ENCODE measurements around the gene SAMD14.

SAMD14 gene

DNA sequence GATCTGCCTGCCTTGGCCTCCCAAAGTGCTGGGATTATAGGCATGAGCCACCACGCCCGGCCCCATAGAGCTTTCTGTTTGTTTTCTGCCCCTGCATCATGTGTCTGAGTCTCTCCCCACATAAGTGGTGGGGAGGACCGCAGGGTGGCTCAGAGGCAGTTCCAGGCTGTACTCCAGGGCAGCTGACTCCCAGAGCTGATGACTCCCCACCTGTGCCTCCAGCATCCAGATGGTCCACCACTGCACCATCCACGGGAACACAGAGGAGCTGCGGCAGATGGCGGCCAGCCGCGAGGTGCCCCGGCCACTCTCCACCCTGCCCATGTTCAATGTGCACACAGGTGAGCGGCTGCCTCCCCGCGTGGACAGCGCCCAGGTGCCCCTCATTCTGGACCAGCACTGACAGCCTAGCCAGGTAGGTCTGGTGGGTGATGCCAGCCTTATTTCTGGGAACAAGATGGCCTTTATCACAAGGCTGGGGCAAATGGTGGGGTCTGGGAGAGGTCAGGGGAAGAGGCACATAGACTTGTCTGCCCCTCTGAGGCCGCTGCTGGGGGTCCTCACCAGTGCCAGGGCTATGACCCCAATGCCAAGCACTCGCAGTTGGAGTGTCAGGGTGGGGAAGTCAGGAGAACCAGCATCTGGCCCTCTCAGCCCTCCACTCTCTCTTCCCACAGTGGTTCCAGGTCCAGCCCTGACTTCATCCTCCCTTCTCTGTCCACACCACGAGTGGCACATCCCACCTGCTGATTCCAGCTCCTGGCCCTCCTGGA is 45.3 kb upstream of the SAMD14 start:
- Mint-ChIP-seq H3K27me3 (ENCODE audit: low read depth, poor library complexity) (peaks cover 15% of the 10 kb centered on the region), H3K9me3 (no peaks in the 10 kb centered on the region), H3K36me3 (ENCODE audit: low read depth) (no peaks in the 10 kb centered on the region), H3K4me1 (peaks cover 52% of the 10 kb centered on the region), H3K4me3 (no peak overlapping the region), H3K27ac (no peak overlapping the region)
- no peak for DNase-seq
- TF ChIP-seq, protein P1, sequence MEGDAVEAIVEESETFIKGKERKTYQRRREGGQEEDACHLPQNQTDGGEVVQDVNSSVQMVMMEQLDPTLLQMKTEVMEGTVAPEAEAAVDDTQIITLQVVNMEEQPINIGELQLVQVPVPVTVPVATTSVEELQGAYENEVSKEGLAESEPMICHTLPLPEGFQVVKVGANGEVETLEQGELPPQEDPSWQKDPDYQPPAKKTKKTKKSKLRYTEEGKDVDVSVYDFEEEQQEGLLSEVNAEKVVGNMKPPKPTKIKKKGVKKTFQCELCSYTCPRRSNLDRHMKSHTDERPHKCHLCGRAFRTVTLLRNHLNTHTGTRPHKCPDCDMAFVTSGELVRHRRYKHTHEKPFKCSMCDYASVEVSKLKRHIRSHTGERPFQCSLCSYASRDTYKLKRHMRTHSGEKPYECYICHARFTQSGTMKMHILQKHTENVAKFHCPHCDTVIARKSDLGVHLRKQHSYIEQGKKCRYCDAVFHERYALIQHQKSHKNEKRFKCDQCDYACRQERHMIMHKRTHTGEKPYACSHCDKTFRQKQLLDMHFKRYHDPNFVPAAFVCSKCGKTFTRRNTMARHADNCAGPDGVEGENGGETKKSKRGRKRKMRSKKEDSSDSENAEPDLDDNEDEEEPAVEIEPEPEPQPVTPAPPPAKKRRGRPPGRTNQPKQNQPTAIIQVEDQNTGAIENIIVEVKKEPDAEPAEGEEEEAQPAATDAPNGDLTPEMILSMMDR (IDR thresholded peaks at IDR 0.05), result no peak

DNA sequence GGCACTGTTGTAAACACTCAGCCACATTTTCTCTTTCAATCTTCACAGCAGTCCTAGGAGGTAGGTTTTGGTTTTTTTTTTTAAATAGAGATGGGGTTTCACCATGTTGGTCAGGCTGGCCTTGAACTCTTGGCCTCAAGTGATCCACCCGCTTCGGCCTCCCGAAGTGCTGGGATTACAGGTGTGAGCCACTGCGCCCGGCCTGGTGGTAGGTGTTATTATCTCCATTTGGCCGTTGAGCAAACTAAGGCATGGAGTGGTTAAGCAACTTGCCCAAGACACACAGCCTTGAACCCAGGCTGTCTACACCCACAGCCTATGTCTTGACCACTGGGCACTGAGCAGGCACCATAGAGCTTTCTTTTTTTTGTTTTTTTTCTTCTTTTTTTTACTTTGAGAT is 44.5 kb upstream of the SAMD14 start:
- Mint-ChIP-seq H3K9me3 (no peaks in the 10 kb centered on the region), H3K4me3 (no peak overlapping the region), H3K4me1 (peaks cover 46% of the 10 kb centered on the region), H3K36me3 (ENCODE audit: low read depth) (no peaks in the 10 kb centered on the region), H3K27ac (no peak overlapping the region), H3K27me3 (ENCODE audit: low read depth, poor library complexity) (peaks cover 15% of the 10 kb centered on the region)
- DNase-seq, result no peak
- TF ChIP-seq, protein P1 (IDR thresholded peaks at IDR 0.05), result no peak

DNA sequence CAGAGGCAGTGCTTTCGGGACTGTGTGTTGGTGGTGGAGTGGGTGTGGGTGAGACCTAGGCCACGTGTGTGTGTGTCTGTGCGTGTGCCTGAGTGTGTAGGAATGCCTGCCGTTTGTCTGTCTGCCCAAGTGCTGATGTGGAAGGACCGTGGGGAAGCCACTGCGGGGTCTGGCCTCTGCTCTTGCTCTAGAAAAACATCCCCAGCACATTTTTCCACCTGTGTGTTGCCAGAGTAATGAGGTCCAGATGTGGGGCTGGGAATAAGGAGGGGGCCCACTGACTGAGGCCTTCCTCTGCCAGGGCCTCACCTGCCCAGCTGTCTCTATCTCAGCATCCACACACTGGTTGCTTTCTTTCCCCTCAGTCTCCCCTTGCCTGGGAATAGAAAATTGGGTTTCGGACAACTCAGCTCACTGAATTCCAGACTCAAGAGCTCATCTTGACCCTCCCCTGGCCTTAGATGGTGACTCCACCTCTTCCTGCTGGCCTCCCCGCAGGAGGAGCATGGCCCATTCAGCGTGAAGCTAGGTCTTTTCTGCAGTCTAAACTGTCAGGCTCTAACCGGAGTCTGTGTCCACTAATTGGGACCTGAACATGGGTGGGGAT is 43.5 kb upstream of the SAMD14 start:
- Mint-ChIP-seq H3K4me1 (peaks cover 49% of the 10 kb centered on the region), H3K27me3 (ENCODE audit: low read depth, poor library complexity) (peaks cover 8% of the 10 kb centered on the region), H3K27ac (peak overlapping the region; percentile 92), H3K9me3 (no peaks in the 10 kb centered on the region), H3K4me3 (no peak overlapping the region), H3K36me3 (ENCODE audit: low read depth) (no peaks in the 10 kb centered on the region)
- TF ChIP-seq, protein P1 (IDR thresholded peaks at IDR 0.05), result no peak
- DNase-seq, result no peak

DNA sequence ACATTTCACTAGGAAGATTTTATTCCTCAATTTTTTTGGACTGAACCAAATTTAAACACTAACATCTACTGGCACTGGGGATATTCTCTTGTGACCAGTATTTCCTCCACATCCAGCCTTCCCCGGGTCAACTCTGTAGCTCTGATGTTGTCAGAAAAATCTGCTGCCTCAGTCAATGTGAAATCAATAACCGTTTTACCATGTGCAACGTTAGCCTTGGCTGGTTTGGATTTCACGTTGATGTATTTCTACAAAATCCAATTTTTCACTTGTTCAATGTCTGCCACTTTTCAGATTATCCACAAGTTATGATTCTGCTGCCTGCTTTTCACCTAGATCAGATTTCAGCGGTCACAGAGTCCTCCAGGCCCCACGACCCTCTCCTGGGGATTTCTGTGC is 43.0 kb upstream of the SAMD14 start:
- no peak for DNase-seq
- Mint-ChIP-seq H3K4me1 (peaks cover 49% of the 10 kb centered on the region), H3K36me3 (ENCODE audit: low read depth) (no peaks in the 10 kb centered on the region), H3K9me3 (no peaks in the 10 kb centered on the region), H3K27me3 (ENCODE audit: low read depth, poor library complexity) (peaks cover 7% of the 10 kb centered on the region), H3K27ac (peak overlapping the region; percentile 92), H3K4me3 (no peak overlapping the region)
- TF ChIP-seq, protein P1 (IDR thresholded peaks at IDR 0.05), result no peak

DNA sequence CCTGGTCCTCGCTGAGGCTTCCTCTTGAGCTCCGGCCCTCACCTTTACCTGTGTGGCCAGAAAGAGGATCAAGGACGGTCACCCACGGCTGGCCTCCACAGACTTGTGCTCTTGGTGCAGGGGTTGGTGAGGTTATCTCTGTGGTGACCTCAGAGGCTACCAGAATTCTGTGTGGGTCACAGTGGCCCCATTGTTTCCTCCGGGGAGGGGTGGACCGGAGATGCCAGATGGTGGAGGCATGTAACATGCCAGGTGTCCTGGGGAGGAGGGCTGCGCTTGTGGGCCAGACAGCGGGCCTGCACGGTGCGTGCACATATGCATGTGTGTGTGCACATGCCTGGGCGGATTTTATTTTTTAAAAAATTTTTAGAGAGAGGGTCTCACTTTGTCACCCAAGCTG is 42.2 kb upstream of the SAMD14 start:
- DNase-seq, result no peak
- H3K27ac Mint-ChIP-seq, result no peak overlapping the region

More for the DNA sequence above, 42.2 kb upstream of the SAMD14 start:
- Mint-ChIP-seq H3K4me1 (peaks cover 45% of the 10 kb centered on the region), H3K36me3 (ENCODE audit: low read depth) (no peaks in the 10 kb centered on the region), H3K4me3 (no peak overlapping the region), H3K27me3 (ENCODE audit: low read depth, poor library complexity) (peaks cover 5% of the 10 kb centered on the region), H3K9me3 (no peaks in the 10 kb centered on the region)
- TF ChIP-seq, protein P1 (IDR thresholded peaks at IDR 0.05), result no peak

Data from nephron progenitor cell (in vitro differentiated cells).